Glutamatergic neuron (in vitro differentiated cells): ENCODE results near the gene ATL2. TPM values are rescaled to one million over a fixed set of nuclear protein-coding genes. Genes with fewer than 3 reads are reported as not detected.

ENCODE experiments used
- DNase-seq: peaks from one replicate; pipeline ENCODE4 v3.0.0; 2022
- H3K27ac Mint-ChIP-seq: one replicate; pipeline ENCODE4 v1.8.0; 2020; ENCODE audit warnings: mild to moderate bottlenecking, mixed read lengths, inconsistent platforms; ENCODE audit not compliant: unreplicated experiment
- H3K27me3 Mint-ChIP-seq: one replicate; pipeline ENCODE4 v1.8.0; 2020; ENCODE audit warnings: mild to moderate bottlenecking, moderate library complexity, mixed read lengths, inconsistent platforms; ENCODE audit not compliant: unreplicated experiment
- H3K36me3 Mint-ChIP-seq: one replicate; pipeline ENCODE4 v1.8.0; 2020; ENCODE audit warnings: mild to moderate bottlenecking, mixed read lengths, inconsistent platforms; ENCODE audit not compliant: unreplicated experiment
- H3K4me1 Mint-ChIP-seq: one replicate; pipeline ENCODE4 v1.8.0; 2020; ENCODE audit warnings: mild to moderate bottlenecking, low read depth, mixed read lengths, inconsistent platforms; ENCODE audit not compliant: unreplicated experiment
- H3K4me3 Mint-ChIP-seq: one replicate; pipeline ENCODE4 v1.8.0; 2020; ENCODE audit warnings: mild to moderate bottlenecking, mixed read lengths, inconsistent platforms; ENCODE audit not compliant: unreplicated experiment
- H3K9me3 Mint-ChIP-seq: one replicate; pipeline ENCODE4 v1.8.0; 2020; ENCODE audit warnings: mild to moderate bottlenecking, moderate library complexity, mixed read lengths, inconsistent platforms; ENCODE audit not compliant: unreplicated experiment
- CTCF ChIP-seq: fragments of 200-600 bp; sonication (generic); IDR thresholded peaks from one replicate; pipeline ENCODE4 v1.5.0; 2021; ENCODE audit not compliant: partially characterized antibody, unreplicated experiment
- total RNA-seq: library from RNA; stranded (reverse); fragmentation: NEBNext Ultra II Directional; extraction: Animal tissue kit (Norgen Biotek cat#: 25700); gene quantifications from one replicate; pipeline ENCODE4 v1.2.1, GENCODE V29; 2021; ENCODE audit not compliant: unreplicated experiment

ATL2 gene
- total RNA-seq, 1 donor from 2014 or later, result 39.0 TPM

DNA sequence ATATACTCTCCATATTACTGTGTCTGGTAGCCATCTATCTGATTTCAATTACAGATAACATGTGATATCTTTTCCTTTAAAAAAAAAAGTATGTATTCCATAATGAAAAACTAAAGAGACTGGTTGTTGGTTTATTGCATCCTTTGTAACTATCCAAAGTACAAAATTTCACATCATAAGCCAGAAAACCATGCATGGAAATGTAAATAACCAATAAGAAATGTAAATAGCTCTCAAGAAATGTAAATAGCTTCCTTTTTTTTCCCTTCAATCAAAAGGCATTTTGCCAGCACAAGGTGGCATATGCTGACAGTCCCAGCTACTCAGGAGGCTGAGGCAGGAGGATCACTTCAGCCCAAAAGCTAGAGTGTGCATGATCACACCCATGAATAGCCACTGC lies 59.3 kb downstream of the ATL2 start:
- H3K27me3 Mint-ChIP-seq, result no peaks in the 10 kb centered on the region
- TF ChIP-seq CTCF, result no peak
- no peak overlapping the region for H3K4me3 Mint-ChIP-seq
- H3K9me3 Mint-ChIP-seq, result no peaks in the 10 kb centered on the region
- DNase-seq, result no peak
- no peaks in the 10 kb centered on the region for H3K4me1 Mint-ChIP-seq
- H3K36me3 Mint-ChIP-seq, result no peaks in the 10 kb centered on the region
- no peak overlapping the region for H3K27ac Mint-ChIP-seq

DNA sequence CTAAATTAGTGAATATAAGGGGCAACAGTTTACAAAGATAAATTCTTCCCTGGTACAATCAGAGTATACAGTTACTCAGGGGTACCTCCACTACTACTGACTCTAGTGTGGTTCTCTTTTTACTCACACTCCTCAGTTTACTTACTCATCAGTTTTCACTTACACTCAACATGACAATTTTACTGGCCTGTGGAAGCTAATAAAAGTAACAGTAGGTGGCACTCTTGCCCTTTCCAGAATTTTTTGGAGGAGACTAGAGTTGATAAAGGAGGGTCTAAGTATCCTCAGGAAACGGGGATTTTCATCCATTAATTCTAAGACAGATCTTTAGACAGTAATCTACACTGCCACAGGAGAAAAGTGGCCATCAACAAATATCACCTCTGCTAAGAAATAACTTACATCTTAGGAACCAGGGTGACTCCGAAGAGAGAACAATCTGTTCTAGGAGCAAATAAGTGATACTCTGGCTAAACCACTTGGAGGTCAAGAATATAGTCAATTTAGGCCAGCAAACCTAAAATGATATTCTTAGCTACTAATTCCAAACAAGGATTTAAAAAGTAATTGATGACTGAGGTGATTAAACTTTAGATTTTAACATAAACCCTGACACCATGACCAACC lies 61.3 kb downstream of the ATL2 start:
- Mint-ChIP-seq H3K36me3 (no peaks in the 10 kb centered on the region), H3K9me3 (no peaks in the 10 kb centered on the region), H3K4me3 (no peak overlapping the region), H3K27me3 (no peaks in the 10 kb centered on the region), H3K27ac (no peak overlapping the region), H3K4me1 (no peaks in the 10 kb centered on the region)
- DNase-seq, result no peak
- peak; percentile 59 for TF ChIP-seq CTCF

GRCh38 chr2:38308821-38309220 lies 68.3 kb downstream of the ATL2 start:
- no peak overlapping the region for H3K4me3 Mint-ChIP-seq
- DNase-seq, result no peak
- no peaks in the 10 kb centered on the region for H3K36me3 Mint-ChIP-seq
- H3K4me1 Mint-ChIP-seq, result no peaks in the 10 kb centered on the region
- no peak for TF ChIP-seq CTCF
- H3K27ac Mint-ChIP-seq, result no peak overlapping the region
- no peaks in the 10 kb centered on the region for H3K27me3 Mint-ChIP-seq
- H3K9me3 Mint-ChIP-seq, result no peaks in the 10 kb centered on the region

- H3K9me3 Mint-ChIP-seq, result no peaks in the 10 kb centered on the region
- no peak overlapping the region for H3K27ac Mint-ChIP-seq
- peaks cover 6% of the 10 kb centered on the region for H3K4me1 Mint-ChIP-seq
- no peak for DNase-seq
- no peak overlapping the region for H3K4me3 Mint-ChIP-seq
- H3K36me3 Mint-ChIP-seq, result no peaks in the 10 kb centered on the region
- no peaks in the 10 kb centered on the region for H3K27me3 Mint-ChIP-seq
- no peak for TF ChIP-seq CTCF
Observed at GRCh38 chr2:38301969-38302702, 74.9 kb downstream of the ATL2 start.

GRCh38 chr2:38301340-38301968 lies 75.6 kb downstream of the ATL2 start:
- DNase-seq, result no peak
- Mint-ChIP-seq H3K36me3 (no peaks in the 10 kb centered on the region), H3K9me3 (no peaks in the 10 kb centered on the region), H3K27me3 (no peaks in the 10 kb centered on the region), H3K4me3 (no peak overlapping the region), H3K4me1 (peaks cover 6% of the 10 kb centered on the region), H3K27ac (no peak overlapping the region)
- TF ChIP-seq CTCF, result no peak
